22Rv1 (cell line): ENCODE measurements around the gene SLC44A4.

Source experiments
- H3K27ac ChIP-seq: fragments of 450-650 bp; 2 replicates; pipeline ENCODE4 v1.5.1; 2017
- CTCF ChIP-seq: fragments of 450-650 bp; IDR thresholded peaks from 2 replicates; pipeline ENCODE4 v1.5.1; 2017; ENCODE audit warnings: mild to moderate bottlenecking
- ZFX ChIP-seq: fragments of 450-650 bp; IDR thresholded peaks from 2 replicates; pipeline ENCODE4 v1.6.1; 2017; ENCODE audit warnings: antibody characterized with exemption, borderline replicate concordance

Gene SLC44A4

GRCh38 chr6:31888276-31889258, 9.8 kb upstream of the SLC44A4 start:
- TF ChIP-seq CTCF (peak; percentile 90), ZFX (no peak)

GRCh38 chr6:31887173-31888007, 8.6 kb upstream of the SLC44A4 start:
- no peak overlapping the region for H3K27ac ChIP-seq
- TF ChIP-seq CTCF (no peak), ZFX (no peak)

More at GRCh38 chr6:31888276-31889258, 9.8 kb upstream of the SLC44A4 start:
- no peak overlapping the region for H3K27ac ChIP-seq

- H3K27ac ChIP-seq = no peak overlapping the region
- no peak for TF ChIP-seq CTCF
- no peak for TF ChIP-seq ZFX
Observed at GRCh38 chr6:31886541-31886991, 7.8 kb upstream of the SLC44A4 start.

GRCh38 chr6:31884528-31885035, 5.8 kb upstream of the SLC44A4 start:
- TF ChIP-seq ZFX (no peak), CTCF (no peak)
- H3K27ac ChIP-seq = no peak overlapping the region

GRCh38 chr6:31883676-31884075, 4.9 kb upstream of the SLC44A4 start:
- TF ChIP-seq CTCF (no peak), ZFX (no peak)
- H3K27ac ChIP-seq = no peak overlapping the region

GRCh38 chr6:31882344-31882743, 3.5 kb upstream of the SLC44A4 start:
- TF ChIP-seq ZFX = no peak
- no peak for TF ChIP-seq CTCF
- peak overlapping the region; percentile 2; the same call in 1 of the 2 replicates for H3K27ac ChIP-seq
